Duodenal mucosa (tissue), 2 donors: Measurements from ENCODE around the gene KRTAP10-7.
"Not testable (repeated sequence)": the region's sequence is repeated elsewhere in the genome, so short reads cannot be mapped to it uniquely, and the experiment has no call there.

Experiments used
- H3K27ac ChIP-seq: one replicate; pipeline ENCODE4 v1.7.0; 2013; ENCODE audit warnings: low read depth, low read length
- H3K27me3 ChIP-seq, 2 donors: one replicate each; pipeline ENCODE4 v1.7.0; 2013; ENCODE audit warnings: low read length in 2 of 2, control low read depth in 1 of 2; ENCODE audit not compliant: insufficient read depth in 2 of 2, control insufficient read depth in 1 of 2
- H3K36me3 ChIP-seq, 2 donors: one replicate each; pipeline ENCODE4 v1.7.0; 2013; ENCODE audit warnings: low read length in 2 of 2, control low read depth in 1 of 2; ENCODE audit not compliant: insufficient read depth in 2 of 2, control insufficient read depth in 1 of 2
- H3K4me1 ChIP-seq, 2 donors: one replicate each; pipeline ENCODE4 v1.7.0; 2013; ENCODE audit warnings: low read length in 2 of 2, control low read depth in 1 of 2; ENCODE audit not compliant: insufficient read depth in 2 of 2, control insufficient read depth in 1 of 2
- H3K4me3 ChIP-seq, 2 donors: one replicate each; pipeline ENCODE4 v1.7.0; 2013; ENCODE audit warnings: low read length in 2 of 2, low read depth in 1 of 2
- H3K9ac ChIP-seq, 2 donors: one replicate each; pipeline ENCODE4 v1.7.0; 2013; ENCODE audit warnings: low read length in 2 of 2, low read depth in 1 of 2
- H3K9me3 ChIP-seq, 2 donors: one replicate each; pipeline ENCODE4 v1.7.0; 2013; ENCODE audit warnings: low read length in 2 of 2, control low read depth in 1 of 2; ENCODE audit not compliant: control insufficient read depth in 1 of 2

The KRTAP10-7 gene

DNA sequence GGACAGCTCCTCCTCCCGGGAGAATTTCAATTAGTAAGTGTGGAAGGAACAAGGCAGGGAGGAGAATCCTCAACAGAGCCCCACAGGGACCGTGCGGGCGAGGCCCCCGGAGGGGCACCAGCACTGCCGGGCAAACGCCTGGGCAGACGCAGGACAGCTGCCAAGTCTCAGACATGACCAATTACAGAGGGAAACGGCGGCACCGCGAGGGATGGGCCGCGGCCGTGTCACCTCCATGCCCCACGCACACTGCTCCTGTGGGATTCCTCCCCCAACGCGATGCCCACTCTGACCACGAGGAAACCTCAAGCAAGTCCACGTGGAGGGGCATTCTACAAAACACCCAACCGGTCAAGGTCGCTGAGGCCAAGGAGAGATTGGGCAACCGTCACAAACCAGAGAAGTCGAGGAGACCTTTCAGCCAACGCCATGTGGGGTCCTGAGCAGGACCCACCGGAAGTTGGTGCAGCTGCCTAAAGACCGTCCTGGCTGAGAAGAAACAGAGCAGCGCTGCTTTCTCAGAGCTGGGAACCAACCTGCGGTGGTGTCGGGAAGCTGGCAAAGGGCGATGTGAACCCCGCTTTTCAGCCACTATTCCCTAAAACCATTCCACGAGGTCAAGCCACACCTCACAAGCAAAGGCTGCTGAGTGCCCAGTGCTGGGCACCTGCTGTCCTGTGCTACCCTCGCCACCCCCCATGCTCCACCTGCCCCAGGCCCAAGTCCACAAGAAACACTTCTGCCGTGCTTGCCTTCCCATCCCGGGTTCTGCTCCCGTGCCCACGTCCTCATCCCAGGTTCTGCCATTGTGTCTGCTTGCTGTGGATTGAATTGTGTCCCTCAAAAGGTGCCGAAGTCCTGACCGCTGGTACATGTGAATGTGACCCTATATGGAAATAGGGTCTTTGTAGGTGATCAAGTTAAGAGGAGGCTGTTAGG, 28.3 kb upstream of the KRTAP10-7 start:
- no peaks in the 10 kb centered on the region for H3K27me3 ChIP-seq
- H3K27ac ChIP-seq: no peak overlapping the region
- no peak overlapping the region for H3K4me3 ChIP-seq
- no peaks in the 10 kb centered on the region for H3K36me3 ChIP-seq
- H3K4me1 ChIP-seq: peaks cover 0 to 6% of the 10 kb centered on the region in 2 donors
- no peak overlapping the region for H3K9ac ChIP-seq
- H3K9me3 ChIP-seq: peaks cover 2 to 4% of the 10 kb centered on the region in 2 donors

GRCh38 chr21:44572959-44573583, 27.3 kb upstream of the KRTAP10-7 start:
- H3K4me1 ChIP-seq: peaks cover 0 to 6% of the 10 kb centered on the region in 2 donors
- no peaks in the 10 kb centered on the region for H3K36me3 ChIP-seq
- H3K9me3 ChIP-seq: peaks cover 4% of the 10 kb centered on the region in 2 donors
- H3K4me3 ChIP-seq: no peak overlapping the region
- H3K27ac ChIP-seq: no peak overlapping the region
- H3K9ac ChIP-seq: no peak overlapping the region
- no peaks in the 10 kb centered on the region for H3K27me3 ChIP-seq

DNA sequence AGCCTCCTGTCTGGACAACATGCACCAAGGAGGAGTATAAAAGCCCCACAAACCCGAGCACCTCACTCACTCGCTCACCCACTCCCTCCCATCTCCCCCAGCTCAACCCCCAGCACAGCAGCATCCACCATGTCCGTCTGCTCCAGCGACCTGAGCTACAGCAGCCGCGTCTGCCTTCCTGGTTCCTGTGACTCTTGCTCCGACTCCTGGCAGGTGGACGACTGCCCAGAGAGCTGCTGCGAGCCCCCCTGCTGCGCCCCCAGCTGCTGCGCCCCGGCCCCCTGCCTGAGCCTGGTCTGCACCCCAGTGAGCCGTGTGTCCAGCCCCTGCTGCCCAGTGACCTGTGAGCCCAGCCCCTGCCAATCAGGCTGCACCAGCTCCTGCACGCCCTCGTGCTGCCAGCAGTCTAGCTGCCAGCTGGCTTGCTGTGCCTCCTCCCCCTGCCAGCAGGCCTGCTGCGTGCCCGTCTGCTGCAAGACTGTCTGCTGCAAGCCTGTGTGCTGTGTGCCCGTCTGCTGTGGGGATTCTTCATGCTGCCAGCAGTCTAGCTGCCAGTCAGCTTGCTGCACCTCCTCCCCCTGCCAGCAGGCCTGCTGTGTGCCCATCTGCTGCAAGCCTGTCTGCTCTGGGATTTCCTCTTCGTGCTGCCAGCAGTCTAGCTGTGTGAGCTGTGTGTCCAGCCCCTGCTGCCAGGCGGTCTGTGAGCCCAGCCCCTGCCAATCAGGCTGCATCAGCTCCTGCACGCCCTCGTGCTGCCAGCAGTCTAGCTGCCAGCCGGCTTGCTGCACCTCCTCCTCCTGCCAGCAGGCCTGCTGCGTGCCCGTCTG, 26.6 kb upstream of the KRTAP10-7 start, which contains the start of gene KRTAP10-4:
Gene KRTAP10-4 (plus strand): TSS at position 100 of the 827 bp plus-strand sequence. CDS start 30 bp downstream, at position 130.
- H3K27ac ChIP-seq, H3K9ac ChIP-seq, H3K9me3 ChIP-seq, H3K27me3 ChIP-seq, H3K36me3 ChIP-seq, H3K4me1 ChIP-seq: not testable (repeated sequence)
- peak within 1 kb of the TSS; percentile 3 to 36 for H3K4me3 ChIP-seq

DNA sequence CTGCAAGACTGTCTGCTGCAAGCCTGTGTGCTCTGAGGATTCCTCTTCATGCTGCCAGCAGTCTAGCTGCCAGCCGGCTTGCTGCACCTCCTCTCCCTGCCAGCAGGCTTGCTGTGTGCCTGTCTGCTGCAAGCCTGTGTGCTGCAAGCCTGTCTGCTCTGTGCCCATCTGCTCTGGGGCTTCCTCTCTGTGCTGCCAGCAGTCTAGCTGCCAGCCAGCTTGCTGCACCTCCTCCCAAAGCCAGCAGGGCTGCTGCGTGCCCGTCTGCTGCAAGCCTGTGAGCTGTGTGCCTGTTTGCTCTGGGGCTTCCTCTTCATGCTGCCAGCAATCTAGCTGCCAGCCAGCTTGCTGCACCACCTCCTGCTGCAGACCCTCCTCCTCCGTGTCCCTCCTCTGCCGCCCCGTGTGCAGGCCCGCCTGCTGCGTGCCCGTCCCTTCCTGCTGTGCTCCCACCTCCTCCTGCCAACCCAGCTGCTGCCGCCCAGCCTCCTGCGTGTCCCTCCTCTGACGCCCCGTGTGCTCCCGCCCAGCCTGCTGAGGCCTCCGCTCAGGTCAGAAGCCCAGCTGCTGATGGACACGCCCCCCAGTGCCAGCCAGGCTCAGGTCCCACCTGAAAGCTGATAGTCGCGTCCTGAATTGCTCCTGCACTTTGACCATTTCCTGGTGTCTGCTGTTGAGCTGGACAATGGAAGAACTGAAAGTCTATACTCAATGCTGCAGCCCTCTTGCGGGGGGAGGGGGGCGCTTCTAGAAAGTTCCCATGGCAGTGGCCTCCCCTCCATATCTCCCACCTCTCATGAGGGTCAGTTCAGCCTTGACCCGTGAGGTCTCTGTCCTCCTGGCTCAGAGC, 25.7 kb upstream of the KRTAP10-7 start:
- no peaks in the 10 kb centered on the region for H3K27me3 ChIP-seq
- peaks cover 4% of the 10 kb centered on the region in 2 donors for H3K9me3 ChIP-seq
- H3K4me1 ChIP-seq: peaks cover 0 to 6% of the 10 kb centered on the region in 2 donors
- H3K27ac ChIP-seq: no peak overlapping the region
- peak overlapping the region; percentile 29 to 36 for H3K4me3 ChIP-seq
- no peaks in the 10 kb centered on the region for H3K36me3 ChIP-seq
- H3K9ac ChIP-seq: no peak overlapping the region

GRCh38 chr21:44575307-44576024, 24.9 kb upstream of the KRTAP10-7 start:
- no peaks in the 10 kb centered on the region for H3K36me3 ChIP-seq
- H3K9ac ChIP-seq: no peak overlapping the region
- H3K27ac ChIP-seq: no peak overlapping the region
- no peak overlapping the region for H3K4me3 ChIP-seq
- H3K9me3 ChIP-seq: peaks cover 4% of the 10 kb centered on the region in 2 donors
- peaks cover 0 to 6% of the 10 kb centered on the region in 2 donors for H3K4me1 ChIP-seq
- no peaks in the 10 kb centered on the region for H3K27me3 ChIP-seq

DNA sequence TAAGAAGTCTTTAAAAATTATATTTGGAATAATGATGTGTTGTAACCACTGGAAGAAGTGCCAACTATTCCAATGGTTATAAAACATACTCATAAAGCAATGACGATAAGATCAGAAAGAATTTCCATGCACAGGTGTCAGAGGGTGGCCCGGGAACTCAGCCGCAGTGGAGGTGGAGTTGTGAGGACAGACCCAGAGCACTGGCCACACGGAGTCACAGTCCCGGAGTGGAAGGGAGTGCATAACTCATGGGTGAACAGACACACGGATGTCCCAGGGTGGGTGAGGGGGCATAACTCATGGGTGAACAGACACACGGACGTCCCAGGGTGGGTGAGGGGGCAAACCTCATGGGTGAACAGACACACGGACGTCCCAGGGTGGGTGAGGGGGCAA, 24.4 kb upstream of the KRTAP10-7 start:
- Histone ChIP-seq H3K9ac (no peak overlapping the region), H3K4me3 (no peak overlapping the region), H3K36me3 (no peaks in the 10 kb centered on the region), H3K27ac (no peak overlapping the region), H3K9me3 (peaks cover 4 to 8% of the 10 kb centered on the region in 2 donors), H3K27me3 (no peaks in the 10 kb centered on the region), H3K4me1 (peaks cover 0 to 6% of the 10 kb centered on the region in 2 donors)

DNA sequence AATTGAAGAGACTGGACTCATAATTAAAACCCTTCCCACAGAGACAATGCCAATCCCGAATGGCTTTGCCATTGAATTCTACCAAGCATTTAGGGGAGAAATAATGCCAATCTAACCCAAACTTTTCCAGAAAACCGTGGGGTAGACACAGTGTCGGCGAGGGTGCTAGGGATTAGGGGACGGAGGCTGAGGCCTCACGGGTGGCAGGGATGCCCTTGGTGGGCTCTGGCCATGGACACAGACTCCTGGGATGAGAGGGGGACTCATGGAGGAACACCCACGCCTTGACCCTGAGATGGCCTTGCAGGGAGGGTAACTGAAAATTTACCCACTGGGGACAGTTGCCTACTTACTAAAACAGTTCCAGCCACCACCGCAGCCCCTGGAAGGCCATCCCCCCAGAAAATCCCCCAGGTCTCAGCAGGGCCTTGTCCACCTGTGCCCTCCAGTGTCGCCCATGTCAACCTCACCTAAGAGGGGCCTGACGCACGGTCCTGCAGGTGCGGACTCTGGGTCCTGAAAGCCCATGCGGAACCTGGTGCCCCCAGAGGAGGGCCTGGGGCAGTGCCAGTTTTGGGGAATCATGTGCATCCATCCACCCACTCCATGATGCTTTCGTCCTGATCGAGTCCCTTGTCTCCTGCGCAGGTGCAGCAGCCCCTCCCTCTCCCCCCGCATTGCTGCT, 21.9 kb upstream of the KRTAP10-7 start:
- no peak overlapping the region for H3K9ac ChIP-seq
- H3K4me3 ChIP-seq: no peak overlapping the region
- H3K36me3 ChIP-seq: no peaks in the 10 kb centered on the region
- H3K4me1 ChIP-seq: peaks cover 0 to 6% of the 10 kb centered on the region in 2 donors
- peaks cover 0 to 7% of the 10 kb centered on the region in 2 donors for H3K9me3 ChIP-seq
- H3K27ac ChIP-seq: no peak overlapping the region
- no peaks in the 10 kb centered on the region for H3K27me3 ChIP-seq

DNA sequence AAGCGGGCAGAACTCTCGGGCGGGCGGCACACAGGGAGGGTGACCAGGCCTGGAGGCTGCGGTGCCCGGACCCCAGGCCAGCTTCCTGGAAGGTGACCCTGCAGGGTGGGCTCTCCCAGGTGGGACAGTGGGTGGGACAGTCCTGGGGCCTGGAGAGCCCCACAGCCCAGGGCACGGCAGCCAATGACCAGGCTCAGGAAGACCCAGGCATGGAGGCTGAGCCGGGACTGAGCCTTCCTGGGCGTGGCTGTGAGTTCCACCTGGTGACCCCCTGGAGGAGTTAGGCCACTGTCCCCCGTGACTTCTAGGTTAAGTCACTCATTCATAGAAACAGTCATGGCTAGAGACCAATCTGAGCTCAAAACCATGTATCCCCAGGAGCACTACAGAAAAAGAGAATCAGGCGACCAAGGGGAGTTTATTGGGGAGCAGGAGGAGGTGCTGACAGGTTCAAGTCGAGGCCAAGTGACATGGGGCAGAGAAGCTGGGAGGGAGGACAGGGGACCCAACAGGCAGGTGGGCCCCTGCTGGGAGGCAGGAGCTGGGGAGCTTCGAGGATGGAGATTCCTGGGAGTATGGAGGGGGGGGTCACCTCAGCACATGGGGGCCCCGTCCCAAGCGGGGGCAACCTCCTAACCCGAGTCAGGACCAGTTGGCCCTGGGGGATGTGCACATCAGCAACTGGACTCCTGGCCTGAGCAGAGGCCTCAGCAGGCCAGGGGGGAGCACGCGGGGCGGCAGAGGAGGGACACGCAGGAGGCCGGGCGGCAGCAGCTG, 21.2 kb upstream of the KRTAP10-7 start:
- Histone ChIP-seq H3K36me3 (no peaks in the 10 kb centered on the region), H3K9ac (no peak overlapping the region), H3K27me3 (no peaks in the 10 kb centered on the region), H3K4me3 (no peak overlapping the region), H3K27ac (no peak overlapping the region), H3K4me1 (peaks cover 0 to 5% of the 10 kb centered on the region in 2 donors), H3K9me3 (peaks cover 0 to 7% of the 10 kb centered on the region in 2 donors)
